Dendritic cell treated with granulocyte-macrophage colony-stimulating factor and Interleukin-4, amounts not matched to agents 40 ng/mL and 50 ng/mL, for 4 days (primary cell): ENCODE data around the gene FGR.
"Not testable (repeated sequence)": the region's sequence is repeated elsewhere in the genome, so short reads cannot be mapped to it uniquely, and the experiment has no call there.

ENCODE experiments used
- H3K27ac Mint-ChIP-seq: one replicate; pipeline ENCODE4 v1.8.0; 2022; ENCODE audit warnings: mild to moderate bottlenecking, mixed read lengths
- H3K27me3 Mint-ChIP-seq: one replicate; pipeline ENCODE4 v1.8.0; 2022; ENCODE audit warnings: mild to moderate bottlenecking, mixed read lengths
- H3K36me3 Mint-ChIP-seq: one replicate; pipeline ENCODE4 v1.8.0; 2022; ENCODE audit warnings: low read depth, mixed read lengths
- H3K4me1 Mint-ChIP-seq: one replicate; pipeline ENCODE4 v1.8.0; 2022; ENCODE audit warnings: low read depth, mixed read lengths
- H3K4me3 Mint-ChIP-seq: one replicate; pipeline ENCODE4 v1.8.0; 2022; ENCODE audit warnings: mild to moderate bottlenecking, moderate library complexity, mixed read lengths
- H3K9me3 Mint-ChIP-seq: one replicate; pipeline ENCODE4 v1.8.0; 2022; ENCODE audit warnings: mixed read lengths
- intact Hi-C: fragments of 100-400 bp; cut with micrococcal nuclease; formaldehyde crosslinking; loops from one replicate; pipeline ENCODE4 v1.15.0; 2022

Gene FGR

GRCh38 chr1:27634985-27635367 is at the start of gene FGR:
TSS of gene FGR (minus strand) at chr1:27635185. CDS start at chr1:27623916, 11,269 bp downstream.
- H3K4me3 Mint-ChIP-seq = peak within 1 kb of the TSS; percentile 99
- peaks cover 38% of the 10 kb centered on the region for H3K36me3 Mint-ChIP-seq
- no peaks in the 10 kb centered on the region for H3K27me3 Mint-ChIP-seq
- H3K9me3 Mint-ChIP-seq = no peaks in the 10 kb centered on the region
- peak within 1 kb of the TSS; percentile 99 for H3K27ac Mint-ChIP-seq
- peaks cover 82% of the 10 kb centered on the region for H3K4me1 Mint-ChIP-seq
- intact Hi-C loops = no loop called here

DNA sequence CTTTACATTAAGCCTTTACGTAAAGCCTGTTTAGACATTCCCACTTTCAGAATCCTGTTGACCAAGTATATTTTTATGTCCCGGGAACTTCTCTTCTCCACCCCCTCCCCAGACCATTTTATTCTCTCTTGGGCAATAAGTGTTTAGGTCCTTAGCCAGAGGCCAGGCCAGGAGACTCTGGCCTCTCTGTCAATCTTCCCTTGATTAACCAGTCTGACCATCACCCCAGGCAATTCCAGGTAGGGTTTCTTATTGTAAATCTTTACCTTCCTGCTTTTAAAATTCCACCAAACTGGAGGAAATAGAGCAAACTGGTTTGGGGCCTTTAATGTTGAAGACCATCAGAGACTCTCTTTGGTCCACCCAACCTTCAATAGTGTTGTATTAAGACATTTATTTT is 49.2 kb upstream of the FGR start:
- H3K9me3 Mint-ChIP-seq = peaks cover 36% of the 10 kb centered on the region

DNA sequence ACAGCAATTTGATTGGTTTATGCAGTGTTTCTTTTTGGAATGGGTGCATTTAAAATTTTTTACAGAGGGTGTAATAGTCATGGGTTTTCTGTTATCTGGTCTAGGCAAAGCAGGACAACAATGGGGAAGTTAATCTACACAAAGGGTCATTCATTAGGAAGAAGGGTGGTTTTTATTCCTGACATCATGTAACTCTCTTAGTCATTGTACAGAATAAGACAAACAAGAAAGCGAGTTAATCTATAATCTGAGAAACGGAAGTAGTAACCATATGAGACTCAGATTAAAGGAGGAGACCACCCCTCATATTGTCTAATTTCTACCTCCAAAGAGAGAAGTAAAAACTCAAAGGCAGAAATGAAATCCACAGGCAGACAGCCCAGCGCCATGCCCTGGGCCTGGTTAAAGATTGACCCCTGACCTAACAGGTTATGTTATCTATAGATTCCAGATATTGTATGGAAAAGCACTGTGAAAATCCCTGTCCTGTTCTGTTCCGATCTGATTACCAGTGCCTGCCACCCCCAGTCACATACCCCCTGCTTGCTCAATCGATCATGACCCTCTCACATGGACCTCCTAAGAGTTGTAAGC is 47.5 kb upstream of the FGR start:
- Mint-ChIP-seq H3K4me1 (peaks cover 7% of the 10 kb centered on the region), H3K27me3 (peaks cover 3% of the 10 kb centered on the region), H3K4me3 (no peak overlapping the region), H3K36me3 (no peaks in the 10 kb centered on the region), H3K27ac (no peak overlapping the region), H3K9me3 (peaks cover 36% of the 10 kb centered on the region)
- intact Hi-C loops = no loop called here

More for the DNA sequence above, 49.2 kb upstream of the FGR start:
- H3K4me3 Mint-ChIP-seq = no peak overlapping the region
- H3K27ac Mint-ChIP-seq = no peak overlapping the region
- intact Hi-C loops = no loop called here
- H3K36me3 Mint-ChIP-seq = no peaks in the 10 kb centered on the region
- peaks cover 7% of the 10 kb centered on the region for H3K4me1 Mint-ChIP-seq
- H3K27me3 Mint-ChIP-seq = peaks cover 3% of the 10 kb centered on the region

DNA sequence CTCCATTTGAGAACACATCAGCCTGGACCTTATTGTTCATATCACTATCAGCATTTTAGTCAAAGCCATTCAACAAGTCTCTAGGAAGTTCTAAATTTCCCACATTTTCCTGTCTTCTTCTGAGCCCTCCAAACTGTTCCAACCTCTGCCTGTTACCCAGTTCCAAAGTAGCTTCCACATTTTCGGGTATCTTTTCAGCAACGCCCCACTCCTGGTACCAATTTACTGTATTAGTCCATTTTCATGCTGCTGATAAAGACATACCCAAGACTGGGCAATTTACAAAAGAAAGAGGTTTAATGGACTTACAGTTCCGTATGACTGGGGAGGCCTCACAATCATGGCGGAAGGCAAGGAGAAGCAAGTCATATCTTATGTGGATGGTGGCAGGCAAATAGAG is 46.6 kb upstream of the FGR start:
- peaks cover 36% of the 10 kb centered on the region for H3K9me3 Mint-ChIP-seq
- H3K36me3 Mint-ChIP-seq, H3K27me3 Mint-ChIP-seq, H3K4me3 Mint-ChIP-seq, intact Hi-C loops, H3K4me1 Mint-ChIP-seq, H3K27ac Mint-ChIP-seq: not testable (repeated sequence)

DNA sequence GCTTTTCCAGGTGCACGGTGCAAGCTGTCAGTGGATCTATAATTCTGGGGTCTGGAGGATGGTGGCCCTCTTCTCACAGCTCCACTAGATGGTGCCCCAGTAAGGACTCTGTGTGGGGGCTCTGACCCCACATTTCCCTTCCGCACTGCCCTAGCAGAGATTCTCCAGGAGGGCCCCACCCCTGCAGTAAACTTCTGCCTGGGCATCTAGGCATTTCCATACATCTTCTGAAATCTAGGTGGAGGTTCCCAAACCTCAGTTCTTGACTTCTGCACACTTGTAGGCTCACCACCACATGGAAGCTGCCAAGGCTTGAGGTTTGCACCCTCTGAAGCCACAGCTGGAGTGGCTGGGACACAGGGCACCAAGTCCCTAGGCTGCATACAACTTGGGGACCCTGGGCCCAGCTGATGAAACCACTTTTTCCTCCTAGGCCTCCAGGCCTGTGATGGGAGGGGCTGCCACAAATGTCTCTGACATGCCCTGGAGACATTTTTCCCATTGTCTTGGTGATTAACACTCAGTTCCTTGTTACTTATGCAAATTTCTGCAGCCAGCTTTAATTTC is 45.3 kb upstream of the FGR start:
- H3K4me3 Mint-ChIP-seq, intact Hi-C loops, H3K27me3 Mint-ChIP-seq, H3K27ac Mint-ChIP-seq, H3K36me3 Mint-ChIP-seq, H3K4me1 Mint-ChIP-seq: not testable (repeated sequence)
- H3K9me3 Mint-ChIP-seq = peaks cover 36% of the 10 kb centered on the region

GRCh38 chr1:27678747-27679146 is 43.8 kb upstream of the FGR start:
- peaks cover 7% of the 10 kb centered on the region for H3K4me1 Mint-ChIP-seq
- intact Hi-C loops = no loop called here
- no peak overlapping the region for H3K27ac Mint-ChIP-seq
- H3K27me3 Mint-ChIP-seq = no peaks in the 10 kb centered on the region
- H3K9me3 Mint-ChIP-seq = peaks cover 36% of the 10 kb centered on the region
- H3K36me3 Mint-ChIP-seq = no peaks in the 10 kb centered on the region
- no peak overlapping the region for H3K4me3 Mint-ChIP-seq

DNA sequence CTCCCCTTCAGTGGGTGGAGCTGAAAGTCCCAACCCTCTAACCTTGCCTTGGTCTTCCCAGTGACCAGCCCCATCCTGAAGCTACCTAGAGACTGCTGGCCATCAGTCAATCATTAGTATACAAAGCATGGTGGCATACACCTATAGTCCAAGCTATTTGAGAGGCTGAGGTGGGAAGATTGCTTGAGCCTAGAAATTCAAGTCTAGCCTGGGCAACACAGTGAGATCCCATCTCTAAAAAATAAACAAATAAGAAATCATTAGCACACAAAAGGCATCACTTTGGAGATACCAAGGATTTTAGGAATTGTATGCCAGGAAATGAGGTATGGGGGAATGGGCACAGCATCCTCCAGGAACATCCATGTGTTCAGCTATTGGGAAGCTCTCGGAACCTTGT is 41.4 kb upstream of the FGR start:
- intact Hi-C loops = no loop called here
- H3K4me1 Mint-ChIP-seq = peaks cover 12% of the 10 kb centered on the region
- H3K4me3 Mint-ChIP-seq = no peak overlapping the region
- no peak overlapping the region for H3K27ac Mint-ChIP-seq
- H3K27me3 Mint-ChIP-seq = no peaks in the 10 kb centered on the region
- peaks cover 21% of the 10 kb centered on the region for H3K9me3 Mint-ChIP-seq
- no peaks in the 10 kb centered on the region for H3K36me3 Mint-ChIP-seq

DNA sequence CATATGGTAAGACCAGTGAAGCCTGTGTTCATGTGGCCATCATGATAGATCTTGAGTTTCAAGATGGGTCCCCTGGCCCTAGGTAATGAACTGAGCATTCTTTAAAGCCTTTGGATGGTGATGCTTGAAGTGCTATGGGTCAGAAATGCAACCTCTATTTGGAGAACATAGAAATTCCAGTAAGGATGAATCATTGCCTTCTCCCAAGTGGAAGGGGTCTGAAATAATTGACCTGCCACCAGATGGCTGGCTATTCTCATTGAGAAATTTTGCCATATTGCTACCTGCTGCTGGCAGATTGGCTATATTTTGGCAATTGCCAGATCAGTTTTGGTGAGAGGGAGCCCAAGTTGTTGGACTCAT is 37.7 kb upstream of the FGR start:
- Mint-ChIP-seq H3K27ac (peak overlapping the region; percentile 82), H3K9me3 (no peaks in the 10 kb centered on the region), H3K27me3 (no peaks in the 10 kb centered on the region), H3K4me3 (peak overlapping the region; percentile 76), H3K4me1 (peaks cover 40% of the 10 kb centered on the region), H3K36me3 (peaks cover 6% of the 10 kb centered on the region)
- intact Hi-C loops = loop anchor here (2.0 kb wide), 1 partner anchor 52 kb away; the partner anchor contains the start of gene FAM76A

- H3K4me3 Mint-ChIP-seq = peak within 1 kb of the TSS; percentile 76
- H3K36me3 Mint-ChIP-seq = peaks cover 6% of the 10 kb centered on the region
- intact Hi-C loops = loop anchor here (2.0 kb wide), 1 partner anchor 53 kb away; the partner anchor contains the start of gene FAM76A
- no peaks in the 10 kb centered on the region for H3K9me3 Mint-ChIP-seq
- H3K4me1 Mint-ChIP-seq = peaks cover 46% of the 10 kb centered on the region
- no peaks in the 10 kb centered on the region for H3K27me3 Mint-ChIP-seq
- peak within 1 kb of the TSS; percentile 82 for H3K27ac Mint-ChIP-seq
Measured at GRCh38 chr1:27671964-27672749, 37.2 kb upstream of the FGR start, which contains the start of gene IFI6. TSS of gene IFI6 (minus strand) at chr1:27672192. CDS start at chr1:27669314, 2,878 bp downstream.

DNA sequence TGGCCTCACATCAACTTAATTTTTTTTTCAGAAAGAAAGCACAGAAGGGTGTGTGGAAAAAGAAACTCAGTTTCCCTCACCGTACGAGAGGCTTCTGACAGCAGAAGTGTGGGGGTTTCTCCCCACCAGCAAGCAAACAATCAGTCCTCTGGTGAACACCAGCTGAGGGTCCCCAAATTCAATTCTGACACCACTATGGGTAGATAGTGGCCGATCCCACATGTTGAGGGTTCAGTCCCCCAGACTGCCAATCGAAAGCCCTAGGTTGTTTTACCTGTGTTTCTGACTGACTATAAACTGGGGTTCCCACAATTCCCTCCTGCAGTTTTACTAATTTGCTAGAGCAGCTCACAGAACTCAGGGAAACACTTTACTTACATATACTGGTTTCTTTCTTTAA is 34.9 kb upstream of the FGR start:
- H3K4me1 Mint-ChIP-seq = peaks cover 66% of the 10 kb centered on the region
- intact Hi-C loops = loop anchor here (10.0 kb wide), 1 partner anchor 265 kb away; no protein-coding TSS in a partner anchor
- H3K4me3 Mint-ChIP-seq = no peak overlapping the region
- H3K27me3 Mint-ChIP-seq = no peaks in the 10 kb centered on the region
- no peaks in the 10 kb centered on the region for H3K9me3 Mint-ChIP-seq
- peaks cover 11% of the 10 kb centered on the region for H3K36me3 Mint-ChIP-seq
- no peak overlapping the region for H3K27ac Mint-ChIP-seq

DNA sequence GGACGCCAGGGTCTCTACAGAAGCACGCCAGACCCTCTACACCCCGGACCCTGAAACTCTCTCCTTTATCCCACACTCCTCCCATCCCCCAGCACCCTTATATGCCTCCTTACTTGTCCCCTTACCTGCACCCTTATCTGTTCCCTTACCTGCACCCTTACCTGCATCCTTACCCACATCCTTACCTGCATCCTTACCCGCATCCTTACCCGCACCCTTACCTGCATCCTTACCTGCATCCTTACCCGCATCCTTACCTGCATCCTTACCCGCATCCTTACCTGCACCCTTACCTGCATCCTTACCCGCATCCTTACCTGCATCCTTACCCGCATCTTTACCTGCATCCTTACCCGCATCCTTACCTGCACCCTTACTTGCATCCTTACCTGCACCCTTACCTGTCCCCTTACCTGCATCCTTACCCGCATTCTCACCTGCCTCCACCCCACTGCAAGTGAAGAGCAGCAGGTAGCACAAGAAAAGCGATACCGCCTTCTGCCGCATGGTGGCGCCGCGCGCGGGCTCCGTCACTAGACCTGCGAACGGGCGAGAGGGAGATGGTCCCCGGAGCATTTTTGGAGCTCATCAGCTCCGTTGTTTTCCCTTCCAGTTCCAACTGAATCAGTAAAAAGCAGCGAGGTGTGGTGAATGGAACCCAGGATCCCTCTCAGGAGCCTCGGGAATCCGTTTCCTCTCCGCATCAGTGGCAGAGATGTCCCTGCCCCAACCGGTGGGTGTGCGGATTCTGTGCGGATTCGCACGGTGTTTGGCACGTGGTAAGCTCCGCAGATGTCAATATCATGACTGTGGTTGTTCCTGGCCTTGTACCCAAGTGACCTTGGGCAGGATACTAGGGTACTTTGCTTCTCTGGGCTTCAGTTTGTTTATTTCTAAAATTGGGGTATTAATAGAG is 34.1 kb upstream of the FGR start:
- Mint-ChIP-seq H3K9me3 (no peaks in the 10 kb centered on the region), H3K4me3 (peak overlapping the region; percentile 61), H3K4me1 (peaks cover 74% of the 10 kb centered on the region), H3K36me3 (peaks cover 11% of the 10 kb centered on the region), H3K27ac (peak overlapping the region; percentile 14), H3K27me3 (no peaks in the 10 kb centered on the region)
- intact Hi-C loops = loop anchor here (10.0 kb wide), 1 partner anchor 264 kb away; no protein-coding TSS in a partner anchor

GRCh38 chr1:27668121-27668807 is 33.3 kb upstream of the FGR start:
- Mint-ChIP-seq H3K36me3 (peaks cover 11% of the 10 kb centered on the region), H3K27ac (peak overlapping the region; percentile 74), H3K4me3 (no peak overlapping the region), H3K27me3 (no peaks in the 10 kb centered on the region), H3K9me3 (no peaks in the 10 kb centered on the region), H3K4me1 (peaks cover 77% of the 10 kb centered on the region)
- intact Hi-C loops = loop anchor here (10.0 kb wide), 1 partner anchor 263 kb away; no protein-coding TSS in a partner anchor

DNA sequence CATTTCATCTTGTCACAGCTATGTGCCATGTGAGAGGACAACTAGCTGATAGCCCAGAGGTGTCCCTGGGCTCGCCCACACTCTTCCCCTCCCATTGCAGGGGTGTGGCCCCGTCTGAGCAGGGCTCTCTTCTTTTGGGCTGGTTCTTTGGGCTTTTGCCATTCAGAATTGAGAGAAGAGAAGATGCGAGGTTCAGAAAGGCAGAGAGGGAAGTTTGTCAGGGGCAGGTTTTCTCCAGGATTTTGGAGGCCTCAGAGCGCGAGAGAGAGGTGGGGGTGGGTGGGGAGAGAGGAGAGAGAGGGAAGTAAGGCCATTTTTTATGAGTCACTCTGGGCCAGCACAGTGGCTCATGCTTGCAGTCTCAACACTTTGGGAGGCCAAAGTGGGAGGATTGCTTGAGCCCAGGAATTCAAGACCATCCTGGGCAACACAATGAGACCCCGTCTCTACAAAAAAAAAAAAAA is 31.8 kb upstream of the FGR start:
- Mint-ChIP-seq H3K36me3 (peaks cover 11% of the 10 kb centered on the region), H3K4me3 (no peak overlapping the region), H3K27me3 (no peaks in the 10 kb centered on the region), H3K27ac (peak overlapping the region; percentile 74), H3K9me3 (no peaks in the 10 kb centered on the region), H3K4me1 (peaks cover 80% of the 10 kb centered on the region)
- intact Hi-C loops = loop anchor here (10.0 kb wide), 1 partner anchor 262 kb away; no protein-coding TSS in a partner anchor
